SK-N-SH treated with all-trans-retinoic acid at 6 μM for 48 hours (cell line): ENCODE measurements around the gene KLHL35.

Experiments
- ATAC-seq: fragments of 200-7000 bp; cut with Tn5 transposase; 3 replicates; pipeline ENCODE4 v1.9.1; 2020; ENCODE audit warnings: mild to moderate bottlenecking, moderate library complexity
- ARNTL ChIP-seq: fragments of 450-650 bp; formaldehyde crosslinking; IDR thresholded peaks from 2 replicates; pipeline ENCODE4 v1.5.0; 2020; ENCODE audit warnings: low read depth, mild to moderate bottlenecking, moderate library complexity, borderline replicate concordance
- CSDC2 ChIP-seq: fragments of 250-450 bp; sonication (Bioruptor Pico); IDR thresholded peaks from 2 replicates; pipeline ENCODE4 v1.5.0; 2020; ENCODE audit warnings: mild to moderate bottlenecking, moderate library complexity
- ESRRG ChIP-seq: fragments of 250-450 bp; sonication (Bioruptor Pico); IDR thresholded peaks from 2 replicates; pipeline ENCODE4 v1.6.1; 2021; ENCODE audit warnings: mild to moderate bottlenecking
- GLIS3 ChIP-seq: fragments of 250-450 bp; sonication (Bioruptor Pico); IDR thresholded peaks from 2 replicates; pipeline ENCODE4 v1.5.0; 2020; ENCODE audit warnings: mild to moderate bottlenecking, moderate library complexity
- ISL1 ChIP-seq: fragments of 250-450 bp; sonication (Bioruptor Pico); IDR thresholded peaks from 2 replicates; pipeline ENCODE4 v2.1.2; 2022; ENCODE audit warnings: mild to moderate bottlenecking, moderate library complexity
- RARB ChIP-seq: fragments of 250-450 bp; sonication (Bioruptor Pico); IDR thresholded peaks from 2 replicates; pipeline ENCODE4 v1.8.0; 2021; ENCODE audit warnings: mild to moderate bottlenecking, moderate library complexity
- SNAI2 ChIP-seq: fragments of 250-450 bp; sonication (Bioruptor Pico); IDR thresholded peaks from 2 replicates; pipeline ENCODE4 v1.5.0; 2020; ENCODE audit warnings: mild to moderate bottlenecking, moderate library complexity
- TCF4 ChIP-seq: fragments of 250-450 bp; sonication (Bioruptor Pico); IDR thresholded peaks from 2 replicates; pipeline ENCODE4 v1.8.0; 2021; ENCODE audit warnings: mild to moderate bottlenecking, moderate library complexity, borderline replicate concordance
- TOX ChIP-seq: fragments of 250-450 bp; sonication (Bioruptor Pico); IDR thresholded peaks from 2 replicates; pipeline ENCODE4 v1.8.0; 2021; ENCODE audit warnings: mild to moderate bottlenecking, moderate library complexity, borderline replicate concordance
- ZC3H10 ChIP-seq: fragments of 250-450 bp; sonication (Bioruptor Pico); IDR thresholded peaks from 2 replicates; pipeline ENCODE4 v1.5.1; 2021; ENCODE audit warnings: mild to moderate bottlenecking, moderate library complexity
- ZFP30 ChIP-seq: fragments of 450-650 bp; formaldehyde crosslinking; IDR thresholded peaks from 2 replicates; pipeline ENCODE4 v1.5.0; 2022; ENCODE audit warnings: mild to moderate bottlenecking, moderate library complexity
- ZNF565 ChIP-seq: fragments of 450-650 bp; formaldehyde crosslinking; conservative IDR thresholded peaks from 2 replicates; pipeline ENCODE4 v1.5.0; 2020; ENCODE audit warnings: low read depth, mild to moderate bottlenecking, moderate library complexity
- ZNF70 ChIP-seq: fragments of 450-650 bp; formaldehyde crosslinking; IDR thresholded peaks from 2 replicates; pipeline ENCODE4 v1.5.0; 2020; ENCODE audit warnings: mild to moderate bottlenecking, moderate library complexity
- ZNF8 ChIP-seq: fragments of 450-650 bp; formaldehyde crosslinking; IDR thresholded peaks from 2 replicates; pipeline ENCODE4 v1.5.0; 2020; ENCODE audit warnings: mild to moderate bottlenecking, moderate library complexity
- TF ChIP-seq, protein P1 (sequence below): fragments of 250-450 bp; sonication (Bioruptor Pico); IDR thresholded peaks from 2 replicates; pipeline ENCODE4 v1.8.0; 2021; ENCODE audit warnings: low read depth, mild to moderate bottlenecking, moderate library complexity, borderline replicate concordance
- TF ChIP-seq, protein P2 (sequence below): fragments of 250-450 bp; sonication (Bioruptor Pico); IDR thresholded peaks from 2 replicates; pipeline ENCODE4 v1.5.1; 2020; ENCODE audit warnings: low read depth, mild to moderate bottlenecking, moderate library complexity
- TF ChIP-seq, protein P3 (sequence below): fragments of 250-450 bp; sonication (Bioruptor Pico); IDR thresholded peaks from 2 replicates; pipeline ENCODE4 v1.8.0; 2020; ENCODE audit warnings: mild to moderate bottlenecking, moderate library complexity, borderline replicate concordance
- TF ChIP-seq, protein P4 (sequence below): fragments of 250-450 bp; sonication (Bioruptor Pico); IDR thresholded peaks from 2 replicates; pipeline ENCODE4 v1.5.1; 2021; ENCODE audit warnings: mild to moderate bottlenecking, moderate library complexity
- TF ChIP-seq, protein P5 (sequence below): fragments of 250-450 bp; sonication (Bioruptor Pico); IDR thresholded peaks from 2 replicates; pipeline ENCODE4 v1.5.0; 2020; ENCODE audit warnings: mild to moderate bottlenecking, moderate library complexity

KLHL35 gene

DNA sequence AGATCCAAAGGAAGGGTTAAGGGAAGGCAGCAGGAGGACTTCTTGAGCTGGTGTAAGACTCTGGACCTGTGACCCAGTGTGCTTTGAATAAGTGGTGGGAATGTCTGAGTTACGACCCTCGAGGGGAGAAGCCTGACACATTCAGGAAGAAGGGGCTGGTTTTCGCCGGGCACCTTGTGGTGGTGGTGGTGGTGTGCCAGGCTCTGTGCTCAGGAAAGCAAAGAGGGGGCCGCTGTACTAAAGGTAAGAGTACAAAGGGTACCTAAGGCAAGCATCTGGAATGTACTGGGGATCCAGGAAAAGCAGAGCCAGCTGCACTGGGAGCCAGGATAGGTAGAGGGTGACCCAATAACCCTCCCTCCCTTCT is 6.3 kb downstream of the KLHL35 start:
- no peak for ATAC-seq
- TF ChIP-seq ZNF8 (CRISPR knock-in tag), result no peak
- TF ChIP-seq ESRRG (CRISPR knock-in tag), result no peak
- TF ChIP-seq ZNF565 (CRISPR knock-in tag), result no peak
- no peak for TF ChIP-seq CSDC2 (CRISPR knock-in tag)
- TF ChIP-seq RARB (CRISPR knock-in tag), result no peak
- no peak for TF ChIP-seq ARNTL (CRISPR knock-in tag)
- no peak for TF ChIP-seq ZNF70
- TF ChIP-seq ZFP30 (CRISPR knock-in tag), result no peak
- TF ChIP-seq, protein P1, sequence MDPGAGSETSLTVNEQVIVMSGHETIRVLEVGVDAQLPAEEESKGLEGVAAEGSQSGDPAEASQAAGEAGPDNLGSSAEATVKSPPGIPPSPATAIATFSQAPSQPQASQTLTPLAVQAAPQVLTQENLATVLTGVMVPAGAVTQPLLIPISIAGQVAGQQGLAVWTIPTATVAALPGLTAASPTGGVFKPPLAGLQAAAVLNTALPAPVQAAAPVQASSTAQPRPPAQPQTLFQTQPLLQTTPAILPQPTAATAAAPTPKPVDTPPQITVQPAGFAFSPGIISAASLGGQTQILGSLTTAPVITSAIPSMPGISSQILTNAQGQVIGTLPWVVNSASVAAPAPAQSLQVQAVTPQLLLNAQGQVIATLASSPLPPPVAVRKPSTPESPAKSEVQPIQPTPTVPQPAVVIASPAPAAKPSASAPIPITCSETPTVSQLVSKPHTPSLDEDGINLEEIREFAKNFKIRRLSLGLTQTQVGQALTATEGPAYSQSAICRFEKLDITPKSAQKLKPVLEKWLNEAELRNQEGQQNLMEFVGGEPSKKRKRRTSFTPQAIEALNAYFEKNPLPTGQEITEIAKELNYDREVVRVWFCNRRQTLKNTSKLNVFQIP (CRISPR knock-in tag), result no peak
- no peak for TF ChIP-seq TCF4 (CRISPR knock-in tag)
- TF ChIP-seq, protein P2, sequence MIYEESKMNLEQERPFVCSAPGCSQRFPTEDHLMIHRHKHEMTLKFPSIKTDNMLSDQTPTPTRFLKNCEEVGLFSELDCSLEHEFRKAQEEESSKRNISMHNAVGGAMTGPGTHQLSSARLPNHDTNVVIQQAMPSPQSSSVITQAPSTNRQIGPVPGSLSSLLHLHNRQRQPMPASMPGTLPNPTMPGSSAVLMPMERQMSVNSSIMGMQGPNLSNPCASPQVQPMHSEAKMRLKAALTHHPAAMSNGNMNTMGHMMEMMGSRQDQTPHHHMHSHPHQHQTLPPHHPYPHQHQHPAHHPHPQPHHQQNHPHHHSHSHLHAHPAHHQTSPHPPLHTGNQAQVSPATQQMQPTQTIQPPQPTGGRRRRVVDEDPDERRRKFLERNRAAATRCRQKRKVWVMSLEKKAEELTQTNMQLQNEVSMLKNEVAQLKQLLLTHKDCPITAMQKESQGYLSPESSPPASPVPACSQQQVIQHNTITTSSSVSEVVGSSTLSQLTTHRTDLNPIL (CRISPR knock-in tag), result no peak
- no peak for TF ChIP-seq SNAI2 (CRISPR knock-in tag)
- TF ChIP-seq TOX (CRISPR knock-in tag), result no peak
- TF ChIP-seq ISL1 (CRISPR knock-in tag), result no peak
- TF ChIP-seq, protein P3, sequence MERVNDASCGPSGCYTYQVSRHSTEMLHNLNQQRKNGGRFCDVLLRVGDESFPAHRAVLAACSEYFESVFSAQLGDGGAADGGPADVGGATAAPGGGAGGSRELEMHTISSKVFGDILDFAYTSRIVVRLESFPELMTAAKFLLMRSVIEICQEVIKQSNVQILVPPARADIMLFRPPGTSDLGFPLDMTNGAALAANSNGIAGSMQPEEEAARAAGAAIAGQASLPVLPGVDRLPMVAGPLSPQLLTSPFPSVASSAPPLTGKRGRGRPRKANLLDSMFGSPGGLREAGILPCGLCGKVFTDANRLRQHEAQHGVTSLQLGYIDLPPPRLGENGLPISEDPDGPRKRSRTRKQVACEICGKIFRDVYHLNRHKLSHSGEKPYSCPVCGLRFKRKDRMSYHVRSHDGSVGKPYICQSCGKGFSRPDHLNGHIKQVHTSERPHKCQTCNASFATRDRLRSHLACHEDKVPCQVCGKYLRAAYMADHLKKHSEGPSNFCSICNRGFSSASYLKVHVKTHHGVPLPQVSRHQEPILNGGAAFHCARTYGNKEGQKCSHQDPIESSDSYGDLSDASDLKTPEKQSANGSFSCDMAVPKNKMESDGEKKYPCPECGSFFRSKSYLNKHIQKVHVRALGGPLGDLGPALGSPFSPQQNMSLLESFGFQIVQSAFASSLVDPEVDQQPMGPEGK (CRISPR knock-in tag), result no peak
- TF ChIP-seq ZC3H10 (CRISPR knock-in tag), result no peak
- TF ChIP-seq, protein P4, sequence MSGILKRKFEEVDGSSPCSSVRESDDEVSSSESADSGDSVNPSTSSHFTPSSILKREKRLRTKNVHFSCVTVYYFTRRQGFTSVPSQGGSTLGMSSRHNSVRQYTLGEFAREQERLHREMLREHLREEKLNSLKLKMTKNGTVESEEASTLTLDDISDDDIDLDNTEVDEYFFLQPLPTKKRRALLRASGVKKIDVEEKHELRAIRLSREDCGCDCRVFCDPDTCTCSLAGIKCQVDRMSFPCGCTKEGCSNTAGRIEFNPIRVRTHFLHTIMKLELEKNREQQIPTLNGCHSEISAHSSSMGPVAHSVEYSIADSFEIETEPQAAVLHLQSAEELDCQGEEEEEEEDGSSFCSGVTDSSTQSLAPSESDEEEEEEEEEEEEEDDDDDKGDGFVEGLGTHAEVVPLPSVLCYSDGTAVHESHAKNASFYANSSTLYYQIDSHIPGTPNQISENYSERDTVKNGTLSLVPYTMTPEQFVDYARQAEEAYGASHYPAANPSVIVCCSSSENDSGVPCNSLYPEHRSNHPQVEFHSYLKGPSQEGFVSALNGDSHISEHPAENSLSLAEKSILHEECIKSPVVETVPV (CRISPR knock-in tag), result no peak
- TF ChIP-seq, protein P5, sequence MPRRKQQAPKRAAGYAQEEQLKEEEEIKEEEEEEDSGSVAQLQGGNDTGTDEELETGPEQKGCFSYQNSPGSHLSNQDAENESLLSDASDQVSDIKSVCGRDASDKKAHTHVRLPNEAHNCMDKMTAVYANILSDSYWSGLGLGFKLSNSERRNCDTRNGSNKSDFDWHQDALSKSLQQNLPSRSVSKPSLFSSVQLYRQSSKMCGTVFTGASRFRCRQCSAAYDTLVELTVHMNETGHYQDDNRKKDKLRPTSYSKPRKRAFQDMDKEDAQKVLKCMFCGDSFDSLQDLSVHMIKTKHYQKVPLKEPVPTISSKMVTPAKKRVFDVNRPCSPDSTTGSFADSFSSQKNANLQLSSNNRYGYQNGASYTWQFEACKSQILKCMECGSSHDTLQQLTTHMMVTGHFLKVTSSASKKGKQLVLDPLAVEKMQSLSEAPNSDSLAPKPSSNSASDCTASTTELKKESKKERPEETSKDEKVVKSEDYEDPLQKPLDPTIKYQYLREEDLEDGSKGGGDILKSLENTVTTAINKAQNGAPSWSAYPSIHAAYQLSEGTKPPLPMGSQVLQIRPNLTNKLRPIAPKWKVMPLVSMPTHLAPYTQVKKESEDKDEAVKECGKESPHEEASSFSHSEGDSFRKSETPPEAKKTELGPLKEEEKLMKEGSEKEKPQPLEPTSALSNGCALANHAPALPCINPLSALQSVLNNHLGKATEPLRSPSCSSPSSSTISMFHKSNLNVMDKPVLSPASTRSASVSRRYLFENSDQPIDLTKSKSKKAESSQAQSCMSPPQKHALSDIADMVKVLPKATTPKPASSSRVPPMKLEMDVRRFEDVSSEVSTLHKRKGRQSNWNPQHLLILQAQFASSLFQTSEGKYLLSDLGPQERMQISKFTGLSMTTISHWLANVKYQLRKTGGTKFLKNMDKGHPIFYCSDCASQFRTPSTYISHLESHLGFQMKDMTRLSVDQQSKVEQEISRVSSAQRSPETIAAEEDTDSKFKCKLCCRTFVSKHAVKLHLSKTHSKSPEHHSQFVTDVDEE (CRISPR knock-in tag), result no peak
- no peak for TF ChIP-seq GLIS3 (CRISPR knock-in tag)

DNA sequence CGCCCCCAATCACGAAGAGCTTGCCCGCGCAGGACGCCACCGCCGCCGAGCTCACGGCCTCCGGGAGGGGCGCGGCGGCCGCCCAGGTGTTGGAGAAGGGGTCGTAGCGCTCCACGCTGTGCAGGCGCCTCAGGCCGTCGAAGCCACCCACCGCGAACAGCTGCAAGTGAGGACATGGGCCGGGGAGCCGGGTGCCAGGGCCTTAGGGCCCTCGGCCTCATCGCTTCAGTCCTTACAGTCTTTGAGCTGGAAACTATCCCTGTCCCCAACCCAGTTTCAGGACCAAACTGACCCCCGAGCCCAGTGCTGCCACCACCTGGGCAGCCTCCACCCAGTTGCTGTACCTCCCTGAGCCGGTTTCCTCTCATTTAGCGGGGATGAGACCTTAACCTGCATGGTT is 7.6 kb downstream of the KLHL35 start:
- no peak for ATAC-seq
- TF ChIP-seq, protein P2 (CRISPR knock-in tag), result no peak
- TF ChIP-seq, protein P5 (CRISPR knock-in tag), result no peak
- TF ChIP-seq, protein P3 (CRISPR knock-in tag), result no peak
- TF ChIP-seq RARB (CRISPR knock-in tag) (no peak), ARNTL (CRISPR knock-in tag) (no peak), CSDC2 (CRISPR knock-in tag) (no peak), ZFP30 (CRISPR knock-in tag) (no peak), ZNF8 (CRISPR knock-in tag) (no peak), TOX (CRISPR knock-in tag) (no peak)
- TF ChIP-seq, protein P4 (CRISPR knock-in tag), result no peak
- TF ChIP-seq, protein P1 (CRISPR knock-in tag), result no peak
